Dendritic cell treated with granulocyte-macrophage colony-stimulating factor and Interleukin-4, amounts not matched to agents 40 ng/mL and 50 ng/mL, for 4 days (primary cell): ENCODE measurements around the gene EVI2B.
"Not testable (repeated sequence)": the region's sequence is repeated elsewhere in the genome, so short reads cannot be mapped to it uniquely, and the experiment has no call there.

ENCODE experiments used
- H3K27ac Mint-ChIP-seq: one replicate; pipeline ENCODE4 v1.8.0; 2022; ENCODE audit warnings: mild to moderate bottlenecking, mixed read lengths
- H3K27me3 Mint-ChIP-seq: one replicate; pipeline ENCODE4 v1.8.0; 2022; ENCODE audit warnings: mild to moderate bottlenecking, mixed read lengths
- H3K36me3 Mint-ChIP-seq: one replicate; pipeline ENCODE4 v1.8.0; 2022; ENCODE audit warnings: low read depth, mixed read lengths
- H3K4me1 Mint-ChIP-seq: one replicate; pipeline ENCODE4 v1.8.0; 2022; ENCODE audit warnings: low read depth, mixed read lengths
- H3K4me3 Mint-ChIP-seq: one replicate; pipeline ENCODE4 v1.8.0; 2022; ENCODE audit warnings: mild to moderate bottlenecking, moderate library complexity, mixed read lengths
- H3K9me3 Mint-ChIP-seq: one replicate; pipeline ENCODE4 v1.8.0; 2022; ENCODE audit warnings: mixed read lengths
- intact Hi-C: fragments of 100-400 bp; cut with micrococcal nuclease; formaldehyde crosslinking; loops from one replicate; pipeline ENCODE4 v1.15.0; 2022

Gene EVI2B, protein sequence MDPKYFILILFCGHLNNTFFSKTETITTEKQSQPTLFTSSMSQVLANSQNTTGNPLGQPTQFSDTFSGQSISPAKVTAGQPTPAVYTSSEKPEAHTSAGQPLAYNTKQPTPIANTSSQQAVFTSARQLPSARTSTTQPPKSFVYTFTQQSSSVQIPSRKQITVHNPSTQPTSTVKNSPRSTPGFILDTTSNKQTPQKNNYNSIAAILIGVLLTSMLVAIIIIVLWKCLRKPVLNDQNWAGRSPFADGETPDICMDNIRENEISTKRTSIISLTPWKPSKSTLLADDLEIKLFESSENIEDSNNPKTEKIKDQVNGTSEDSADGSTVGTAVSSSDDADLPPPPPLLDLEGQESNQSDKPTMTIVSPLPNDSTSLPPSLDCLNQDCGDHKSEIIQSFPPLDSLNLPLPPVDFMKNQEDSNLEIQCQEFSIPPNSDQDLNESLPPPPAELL

DNA sequence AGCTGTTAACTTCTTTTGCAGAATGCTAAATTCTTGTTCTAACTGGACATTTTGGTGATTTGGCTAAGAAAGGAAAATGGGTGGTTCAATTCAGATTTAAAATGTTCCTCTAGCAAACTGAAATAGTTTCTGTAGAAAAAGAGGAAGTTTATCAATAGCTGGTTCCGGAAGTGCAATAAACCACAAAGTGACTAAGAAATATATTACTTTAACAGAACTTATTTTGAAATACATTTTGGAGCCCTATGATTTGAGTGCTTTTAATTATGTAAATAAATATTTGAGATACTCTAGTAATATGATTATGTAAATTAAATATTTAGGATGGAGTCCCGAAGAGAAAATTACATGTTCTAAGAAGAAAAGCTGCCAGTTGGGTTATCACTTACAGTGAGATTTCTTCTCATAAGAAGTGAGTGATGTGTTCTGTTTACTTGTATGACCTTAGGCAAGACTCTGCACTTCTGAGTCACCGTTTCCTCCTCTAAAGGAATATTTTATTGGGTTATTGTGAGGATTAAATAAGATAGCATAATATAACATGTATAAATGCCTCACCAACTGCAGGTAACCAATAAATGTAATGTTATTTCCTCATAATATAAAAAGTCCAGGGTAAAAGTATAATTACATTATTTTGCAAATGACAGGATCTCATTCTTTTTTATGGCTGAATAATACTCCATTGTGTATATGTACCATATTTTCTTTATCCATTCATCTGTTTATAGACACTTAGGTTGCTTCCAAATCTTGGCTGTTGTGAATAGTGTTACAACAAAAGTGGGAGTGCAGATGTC lies at the start of gene EVI2B:
Gene EVI2B (minus strand): TSS at position 73 of the 800 bp plus-strand sequence. CDS start 8,445 bp downstream, outside the sequence.
- H3K9me3 Mint-ChIP-seq = no peaks in the 10 kb centered on the region
- H3K27me3 Mint-ChIP-seq = no peaks in the 10 kb centered on the region
- peak within 1 kb of the TSS; percentile 89 for H3K4me3 Mint-ChIP-seq
- H3K36me3 Mint-ChIP-seq = peaks cover 53% of the 10 kb centered on the region
- intact Hi-C loops = no loop called here
- peak within 1 kb of the TSS; percentile 97 for H3K27ac Mint-ChIP-seq
- H3K4me1 Mint-ChIP-seq = peaks cover 34% of the 10 kb centered on the region

DNA sequence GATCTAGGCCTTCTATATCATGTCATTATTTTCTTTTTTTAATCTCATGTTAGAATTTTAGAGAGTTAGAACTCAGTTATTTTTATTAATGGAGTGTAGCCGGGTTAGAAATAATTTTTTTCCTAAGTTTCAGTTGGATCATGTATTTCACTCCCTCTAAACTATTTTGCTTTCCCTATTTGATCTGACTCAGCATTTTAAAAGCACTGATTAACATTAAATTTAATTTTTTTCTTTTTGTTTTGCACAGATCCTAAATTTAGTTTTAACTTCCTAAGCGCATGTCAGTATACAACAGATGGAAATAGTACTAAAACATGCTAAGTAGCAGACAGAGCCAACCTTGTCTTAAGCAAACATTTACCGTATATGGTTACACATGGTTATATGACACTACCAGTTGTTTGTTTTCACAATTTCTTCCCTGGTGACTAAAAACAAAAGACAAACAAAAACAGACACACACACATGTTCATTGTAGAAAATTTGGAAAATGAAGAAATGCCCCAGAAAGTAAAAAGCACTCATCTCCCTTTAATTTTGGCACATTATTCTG lies 44.1 kb upstream of the EVI2B start:
- Mint-ChIP-seq H3K4me3 (no peak overlapping the region), H3K36me3 (peaks cover 72% of the 10 kb centered on the region), H3K4me1 (peaks cover 7% of the 10 kb centered on the region), H3K9me3 (no peaks in the 10 kb centered on the region), H3K27me3 (no peaks in the 10 kb centered on the region), H3K27ac (no peak overlapping the region)
- intact Hi-C loops = no loop called here

DNA sequence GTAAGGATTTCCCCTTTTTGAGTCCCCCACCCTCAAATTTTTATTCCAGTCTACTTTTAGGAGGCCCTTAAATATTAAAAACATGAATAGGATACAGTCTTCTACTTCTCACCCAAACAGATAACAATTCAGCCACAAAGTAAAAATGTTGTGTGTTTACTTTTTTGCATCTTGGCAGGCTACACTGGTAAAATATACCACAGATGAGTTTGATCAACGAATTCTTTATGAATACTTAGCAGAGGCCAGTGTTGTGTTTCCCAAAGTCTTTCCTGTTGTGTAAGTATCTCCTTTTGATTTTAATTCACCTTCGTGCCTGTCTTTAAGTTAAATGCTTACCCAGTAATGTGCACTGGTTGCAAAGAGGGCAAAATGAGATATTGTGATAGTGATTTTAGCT lies 43.2 kb upstream of the EVI2B start:
- Mint-ChIP-seq H3K4me1 (peaks cover 7% of the 10 kb centered on the region), H3K9me3 (no peaks in the 10 kb centered on the region), H3K4me3 (no peak overlapping the region), H3K27me3 (no peaks in the 10 kb centered on the region), H3K36me3 (peaks cover 74% of the 10 kb centered on the region), H3K27ac (no peak overlapping the region)
- intact Hi-C loops = no loop called here

DNA sequence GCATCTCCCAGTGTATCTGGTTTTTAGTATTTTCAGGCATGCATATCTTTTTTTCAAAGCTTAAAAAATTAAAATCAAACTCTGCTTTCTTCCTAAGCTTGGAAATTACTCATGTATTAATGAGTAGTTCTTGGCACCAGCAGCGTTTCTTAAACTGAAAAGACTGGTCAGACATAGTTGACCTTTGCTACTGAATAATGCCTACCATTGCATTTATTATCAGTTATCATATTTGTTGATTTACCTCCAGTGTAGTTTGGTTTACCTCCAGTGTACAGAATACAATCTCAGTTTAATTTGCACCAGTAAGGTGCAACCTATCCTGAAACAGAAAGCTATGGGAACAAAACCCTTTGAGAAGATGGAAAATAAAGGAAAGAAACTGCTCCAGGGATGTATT lies 42.1 kb upstream of the EVI2B start:
- no peak overlapping the region for H3K27ac Mint-ChIP-seq
- intact Hi-C loops = no loop called here

DNA sequence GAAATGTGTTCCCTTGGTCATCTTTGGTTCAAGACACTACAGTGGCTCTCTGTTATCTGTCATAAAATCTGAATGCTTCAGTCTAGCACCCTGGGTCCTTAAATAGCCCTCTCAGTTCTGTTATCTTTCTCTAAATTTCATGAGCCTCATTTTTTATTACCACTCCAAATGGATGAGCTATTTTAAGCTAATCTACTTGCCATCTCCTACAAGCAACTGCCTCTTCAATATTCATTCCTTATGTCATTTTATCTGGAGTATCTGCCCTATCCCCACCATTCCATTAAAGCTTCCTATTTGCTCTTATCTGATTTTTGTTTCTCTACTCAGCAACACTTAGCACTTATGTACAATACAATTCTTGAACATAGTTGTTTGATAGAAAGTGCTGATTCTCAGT lies 35.6 kb upstream of the EVI2B start:
- Mint-ChIP-seq H3K4me1 (no peaks in the 10 kb centered on the region), H3K4me3 (no peak overlapping the region), H3K36me3 (peaks cover 49% of the 10 kb centered on the region), H3K27me3 (no peaks in the 10 kb centered on the region), H3K27ac (no peak overlapping the region), H3K9me3 (no peaks in the 10 kb centered on the region)
- intact Hi-C loops = no loop called here

More for the DNA sequence above, 42.1 kb upstream of the EVI2B start:
- no peak overlapping the region for H3K4me3 Mint-ChIP-seq
- no peaks in the 10 kb centered on the region for H3K9me3 Mint-ChIP-seq
- peaks cover 73% of the 10 kb centered on the region for H3K36me3 Mint-ChIP-seq
- H3K4me1 Mint-ChIP-seq = peaks cover 7% of the 10 kb centered on the region
- H3K27me3 Mint-ChIP-seq = no peaks in the 10 kb centered on the region

DNA sequence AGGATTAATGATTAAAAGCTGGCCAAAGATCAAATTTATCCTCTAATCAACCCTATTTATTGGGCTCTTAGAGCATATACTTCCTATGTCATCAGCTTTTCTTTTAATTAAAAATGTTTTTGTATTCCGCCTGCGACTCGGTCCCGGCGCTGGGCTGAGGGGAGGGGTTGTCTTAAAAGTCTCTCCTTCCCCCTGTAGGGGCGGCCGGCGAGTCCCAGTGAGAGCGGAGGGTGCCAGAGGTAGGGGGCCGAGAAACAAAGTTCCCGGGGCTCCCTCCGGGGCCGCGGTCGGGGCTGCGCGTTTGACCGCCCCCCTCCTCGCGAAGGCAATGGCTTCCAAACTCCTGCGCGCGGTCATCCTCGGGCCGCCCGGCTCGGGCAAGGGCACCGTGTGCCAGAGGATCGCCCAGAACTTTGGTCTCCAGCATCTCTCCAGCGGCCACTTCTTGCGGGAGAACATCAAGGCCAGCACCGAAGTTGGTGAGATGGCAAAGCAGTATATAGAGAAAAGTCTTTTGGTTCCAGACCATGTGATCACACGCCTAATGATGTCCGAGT lies 31.4 kb upstream of the EVI2B start:
- H3K9me3 Mint-ChIP-seq, intact Hi-C loops, H3K4me3 Mint-ChIP-seq, H3K4me1 Mint-ChIP-seq, H3K27me3 Mint-ChIP-seq, H3K27ac Mint-ChIP-seq: not testable (repeated sequence)
- peaks cover 27% of the 10 kb centered on the region for H3K36me3 Mint-ChIP-seq

DNA sequence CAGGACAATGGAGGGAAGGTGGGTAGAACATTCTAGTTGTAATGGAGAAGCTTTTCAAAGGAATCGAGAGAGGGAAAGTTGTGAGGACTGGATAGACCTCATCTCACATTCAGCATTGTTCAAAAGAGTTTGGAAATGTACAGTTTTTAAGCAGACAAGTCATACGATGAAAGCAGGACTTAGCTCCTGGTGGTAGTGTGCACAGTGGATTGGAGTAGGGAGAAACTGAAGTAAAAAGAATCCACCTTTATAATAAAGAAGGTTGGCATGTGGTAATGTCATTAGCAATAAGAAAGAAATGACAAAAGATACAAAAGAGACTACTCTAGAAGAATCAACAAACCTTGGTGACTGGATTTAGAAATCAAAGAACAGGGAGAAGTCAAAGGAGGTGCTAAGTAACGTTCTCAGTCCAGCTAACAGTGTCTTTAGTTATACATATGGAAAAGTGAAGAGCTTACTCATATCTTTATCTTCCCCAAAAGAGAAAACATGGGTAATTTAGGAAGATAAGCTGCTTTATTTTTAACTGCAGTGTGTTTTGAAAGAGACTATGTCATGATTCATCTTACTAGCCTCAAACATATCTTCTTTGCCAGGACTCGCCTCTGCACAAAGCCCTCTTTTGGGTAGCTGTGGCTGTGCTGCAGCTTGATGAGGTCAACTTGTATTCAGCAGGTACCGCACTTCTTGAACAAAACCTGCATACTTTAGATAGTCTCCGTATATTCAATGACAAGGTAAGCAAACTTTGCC lies 26.2 kb upstream of the EVI2B start:
- Mint-ChIP-seq H3K9me3 (no peaks in the 10 kb centered on the region), H3K4me3 (no peak overlapping the region), H3K27ac (no peak overlapping the region), H3K4me1 (peaks cover 11% of the 10 kb centered on the region), H3K27me3 (no peaks in the 10 kb centered on the region), H3K36me3 (peaks cover 19% of the 10 kb centered on the region)
- intact Hi-C loops = loop anchor here (5.0 kb wide), 1 partner anchor 38 kb away; no protein-coding TSS in a partner anchor

DNA sequence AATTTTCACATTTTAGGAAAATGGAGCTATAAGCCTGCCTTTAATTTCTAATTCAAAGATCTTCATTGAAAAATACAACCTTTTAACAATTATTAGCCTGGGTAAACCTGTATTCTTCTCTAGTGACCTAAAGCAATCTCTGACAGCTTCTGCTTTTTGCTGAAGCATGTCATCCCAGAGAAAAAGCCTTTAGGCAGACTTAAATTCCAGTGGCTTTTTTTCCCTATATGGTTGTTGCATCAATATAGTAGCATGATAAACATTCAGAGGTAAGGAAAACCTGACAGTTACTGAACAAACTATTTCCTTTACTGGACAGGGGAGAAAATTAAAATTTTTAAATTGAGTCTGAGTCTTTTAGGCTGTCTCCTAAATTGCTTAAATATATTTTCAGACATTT lies 15.4 kb upstream of the EVI2B start:
- H3K9me3 Mint-ChIP-seq = no peaks in the 10 kb centered on the region
- no peaks in the 10 kb centered on the region for H3K27me3 Mint-ChIP-seq
- H3K4me1 Mint-ChIP-seq = no peaks in the 10 kb centered on the region
- H3K4me3 Mint-ChIP-seq = no peak overlapping the region
- H3K27ac Mint-ChIP-seq = no peak overlapping the region
- H3K36me3 Mint-ChIP-seq = peaks cover 25% of the 10 kb centered on the region
- intact Hi-C loops = no loop called here

DNA sequence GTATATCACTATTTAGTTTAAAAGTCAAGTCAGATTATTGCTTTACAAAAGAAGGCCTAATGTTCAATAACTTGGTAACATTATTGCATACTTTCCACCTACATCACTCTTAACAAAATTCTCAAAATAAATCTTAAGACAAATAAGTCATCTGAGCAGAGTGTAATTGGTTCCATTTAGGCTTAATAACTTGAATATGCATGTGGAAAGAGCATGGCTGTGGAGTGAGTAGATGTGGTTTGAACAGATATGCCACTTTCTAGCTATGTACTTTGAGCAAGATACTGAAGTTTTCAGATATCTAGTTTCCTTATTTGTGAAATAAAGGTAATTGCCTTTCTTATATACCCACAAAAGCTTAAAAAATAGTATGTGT lies 14.3 kb upstream of the EVI2B start:
- H3K4me3 Mint-ChIP-seq = no peak overlapping the region
- no peaks in the 10 kb centered on the region for H3K9me3 Mint-ChIP-seq
- no peaks in the 10 kb centered on the region for H3K27me3 Mint-ChIP-seq
- H3K4me1 Mint-ChIP-seq = peaks cover 6% of the 10 kb centered on the region
- intact Hi-C loops = no loop called here
- peaks cover 25% of the 10 kb centered on the region for H3K36me3 Mint-ChIP-seq
- H3K27ac Mint-ChIP-seq = no peak overlapping the region

DNA sequence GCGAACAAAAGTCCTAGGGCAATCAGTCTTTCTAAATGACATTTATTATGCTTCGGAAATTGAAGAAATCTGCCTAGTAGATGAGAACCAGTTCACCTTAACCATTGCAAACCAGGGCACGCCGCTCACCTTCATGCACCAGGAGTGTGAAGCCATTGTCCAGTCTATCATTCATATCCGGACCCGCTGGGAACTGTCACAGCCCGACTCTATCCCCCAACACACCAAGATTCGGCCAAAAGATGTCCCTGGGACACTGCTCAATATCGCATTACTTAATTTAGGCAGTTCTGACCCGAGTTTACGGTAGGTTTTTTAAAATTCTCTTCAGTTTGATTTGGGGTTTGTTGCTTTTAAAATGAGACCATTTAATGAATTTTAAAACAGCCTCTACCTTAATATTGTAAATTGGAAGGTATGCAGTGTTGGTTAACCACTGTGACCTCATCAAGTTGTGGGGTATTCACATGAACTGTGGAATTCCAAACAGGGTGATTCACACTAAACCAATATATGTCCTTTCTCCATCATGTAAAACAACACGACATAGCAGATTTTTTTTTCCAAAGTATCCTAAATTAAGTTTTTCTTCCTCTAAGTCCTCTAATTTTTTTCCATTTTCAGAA lies 13.8 kb upstream of the EVI2B start:
- Mint-ChIP-seq H3K4me1 (peaks cover 6% of the 10 kb centered on the region), H3K36me3 (peaks cover 25% of the 10 kb centered on the region), H3K9me3 (no peaks in the 10 kb centered on the region), H3K27ac (no peak overlapping the region), H3K27me3 (no peaks in the 10 kb centered on the region), H3K4me3 (no peak overlapping the region)
- intact Hi-C loops = no loop called here

DNA sequence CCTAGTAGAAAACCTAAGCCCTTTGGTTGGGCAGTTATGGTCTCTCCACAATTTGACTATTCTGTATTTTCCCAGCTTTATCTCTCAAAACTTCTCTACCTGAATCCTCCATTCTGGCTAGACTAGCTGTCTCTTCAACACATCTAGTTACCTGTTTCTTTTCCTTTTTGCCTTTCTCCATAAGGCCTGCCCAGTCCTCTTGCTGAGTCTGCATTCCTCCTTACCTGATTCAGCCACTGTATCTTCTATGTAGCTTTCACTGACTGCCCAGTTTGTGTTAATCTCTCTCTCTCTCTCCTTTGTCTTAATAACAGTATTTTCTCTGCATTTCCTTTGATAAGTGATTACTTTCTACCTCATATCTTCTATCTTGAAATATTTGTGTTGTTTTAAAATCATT lies 9.7 kb upstream of the EVI2B start:
- H3K27me3 Mint-ChIP-seq = no peaks in the 10 kb centered on the region
- peak overlapping the region; percentile 10 for H3K27ac Mint-ChIP-seq
- no peak overlapping the region for H3K4me3 Mint-ChIP-seq
- H3K36me3 Mint-ChIP-seq = peaks cover 35% of the 10 kb centered on the region
- peaks cover 17% of the 10 kb centered on the region for H3K4me1 Mint-ChIP-seq
- intact Hi-C loops = loop anchor here (5.0 kb wide), 2 partner anchors 49 to 371 kb away; no protein-coding TSS in a partner anchor
- H3K9me3 Mint-ChIP-seq = no peaks in the 10 kb centered on the region

DNA sequence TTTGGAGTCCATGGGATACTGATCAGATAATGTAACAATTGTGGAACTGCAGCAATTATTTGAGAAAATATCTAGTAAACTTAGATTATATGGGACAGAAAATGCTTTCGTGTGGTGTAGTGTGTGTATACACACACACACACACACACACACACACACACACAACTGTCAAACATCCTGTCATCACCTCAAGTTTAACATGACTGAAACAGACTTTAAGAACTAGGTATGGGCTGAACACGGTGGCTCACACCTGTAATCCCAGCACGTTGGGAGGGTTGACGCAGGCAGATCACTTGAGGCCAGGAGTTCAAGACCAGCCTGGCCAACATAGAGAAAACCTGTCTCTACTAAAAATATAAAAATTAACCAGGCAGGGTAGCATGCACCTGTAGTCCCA lies 8.1 kb upstream of the EVI2B start:
- H3K4me1 Mint-ChIP-seq = peaks cover 28% of the 10 kb centered on the region
- peak overlapping the region; percentile 87 for H3K27ac Mint-ChIP-seq
- no peak overlapping the region for H3K4me3 Mint-ChIP-seq
- H3K9me3 Mint-ChIP-seq = no peaks in the 10 kb centered on the region
- H3K27me3 Mint-ChIP-seq = no peaks in the 10 kb centered on the region
- intact Hi-C loops = loop anchor here (5.0 kb wide), 2 partner anchors 50 to 370 kb away; no protein-coding TSS in a partner anchor
- peaks cover 35% of the 10 kb centered on the region for H3K36me3 Mint-ChIP-seq

DNA sequence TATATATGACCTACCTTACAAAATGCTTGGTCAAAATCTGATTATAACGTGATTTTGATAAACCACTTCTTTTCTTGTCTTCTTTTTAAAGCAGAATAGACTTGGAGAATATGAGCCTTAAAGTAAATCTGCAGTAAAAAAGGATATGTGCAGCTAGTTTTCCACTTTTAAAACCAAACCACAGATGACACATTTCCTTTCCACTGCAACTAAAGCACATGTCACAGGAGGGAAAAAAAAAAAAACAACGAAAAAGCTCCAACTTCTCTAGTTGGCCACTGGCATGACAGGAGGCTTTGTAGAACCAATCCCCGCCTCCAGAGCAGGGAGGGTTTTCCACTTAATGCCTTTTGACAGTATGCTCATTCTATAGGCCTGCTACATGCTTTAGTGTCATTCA lies 7.6 kb upstream of the EVI2B start, which contains the start of gene EVI2A:
Gene EVI2A (minus strand): TSS at position 142 of the 400 bp plus-strand sequence. CDS start 2,609 bp downstream, outside the sequence.
- no peaks in the 10 kb centered on the region for H3K27me3 Mint-ChIP-seq
- H3K9me3 Mint-ChIP-seq = no peaks in the 10 kb centered on the region
- peak within 1 kb of the TSS; percentile 87 for H3K27ac Mint-ChIP-seq
- peak within 1 kb of the TSS; percentile 69 for H3K4me3 Mint-ChIP-seq
- H3K4me1 Mint-ChIP-seq = peaks cover 28% of the 10 kb centered on the region
- H3K36me3 Mint-ChIP-seq = peaks cover 31% of the 10 kb centered on the region
- intact Hi-C loops = loop anchor here (5.0 kb wide), 2 partner anchors 51 to 369 kb away; no protein-coding TSS in a partner anchor
